Measurements from ENCODE around the gene SLC26A9.
"Not testable (repeated sequence)": the region's sequence is repeated elsewhere in the genome, so short reads cannot be mapped to it uniquely, and the experiment has no call there.

Gene SLC26A9

DNA sequence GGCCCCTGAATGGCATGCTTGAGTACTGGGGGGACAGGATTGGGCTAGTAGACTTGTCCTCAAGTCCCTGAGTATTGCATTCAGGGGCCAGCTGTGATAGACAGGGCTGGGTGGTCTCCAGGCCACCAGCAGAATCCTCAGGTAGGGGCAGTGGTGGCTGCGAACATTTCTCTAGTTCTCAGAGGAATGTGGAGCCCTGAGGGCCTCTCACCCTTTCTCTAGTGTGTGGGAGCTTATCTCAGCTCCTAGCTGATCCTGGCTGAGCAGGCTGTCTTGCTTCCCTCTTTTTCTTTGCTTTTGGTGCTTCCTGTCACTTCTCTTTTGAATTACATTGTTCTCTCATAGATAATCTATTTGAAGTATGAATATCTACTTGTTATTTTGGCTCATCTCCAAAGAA, 63.3 kb downstream of the SLC26A9 start:
- DNase-seq (ENCODE audit: low read depth in 1 of 2, low spot score in 1 of 2): no peak
- TF ChIP-seq JUND (IDR thresholded peaks at IDR 0.05; ENCODE audit: low read depth): no peak
- in situ Hi-C loops (cut with HindIII; ENCODE audit: low pct_unique_long_range_greater_than_20kb, low sequenced_read_pairs): no loop called here

DNA sequence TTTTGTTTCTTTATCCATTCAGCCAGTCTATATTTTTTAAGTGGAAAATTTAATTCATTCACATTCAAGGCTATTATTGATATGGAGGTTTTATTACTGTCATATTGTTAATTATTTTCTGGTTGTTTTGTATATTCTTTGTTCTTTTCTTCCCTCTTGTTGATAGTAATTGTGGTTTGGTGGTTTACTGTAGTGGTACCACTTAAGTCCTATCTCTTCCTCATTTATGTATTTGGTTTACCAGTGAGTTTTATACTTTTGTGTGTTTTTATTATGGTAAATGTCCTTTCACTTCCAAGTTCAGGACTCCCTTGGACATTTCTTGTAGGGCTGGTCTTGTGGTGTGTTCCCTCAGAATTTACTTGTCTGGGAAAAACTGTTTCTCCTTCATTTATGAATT, 65.2 kb downstream of the SLC26A9 start:
- no peak for TF ChIP-seq JUND (IDR thresholded peaks at IDR 0.05; ENCODE audit: low read depth)
- no peak for DNase-seq (ENCODE audit: low read depth in 1 of 2, low spot score in 1 of 2)
- in situ Hi-C loops (cut with HindIII; ENCODE audit: low pct_unique_long_range_greater_than_20kb, low sequenced_read_pairs): no loop called here

DNA sequence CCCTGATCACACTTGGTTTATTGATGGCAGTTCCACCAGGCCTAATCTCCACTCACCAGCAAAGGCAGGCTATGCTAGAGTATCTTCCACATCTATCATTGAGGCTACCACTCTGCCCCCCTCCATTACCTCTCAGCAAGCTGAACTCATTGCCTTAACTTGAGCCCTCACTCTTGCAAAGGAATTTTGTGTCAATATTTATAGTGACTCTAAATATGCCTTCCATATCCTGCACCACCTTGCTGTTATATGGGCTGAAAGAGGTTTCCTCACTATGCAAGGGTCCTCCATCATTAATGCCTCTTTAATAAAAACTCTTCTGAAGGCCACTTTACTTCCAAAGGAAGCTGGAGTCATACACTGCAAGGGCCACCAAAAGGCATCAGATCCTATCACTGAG, 70.1 kb downstream of the SLC26A9 start:
- in situ Hi-C loops (cut with HindIII; ENCODE audit: low pct_unique_long_range_greater_than_20kb, low sequenced_read_pairs); DNase-seq (ENCODE audit: low read depth in 1 of 2, low spot score in 1 of 2): not testable (repeated sequence)

DNA sequence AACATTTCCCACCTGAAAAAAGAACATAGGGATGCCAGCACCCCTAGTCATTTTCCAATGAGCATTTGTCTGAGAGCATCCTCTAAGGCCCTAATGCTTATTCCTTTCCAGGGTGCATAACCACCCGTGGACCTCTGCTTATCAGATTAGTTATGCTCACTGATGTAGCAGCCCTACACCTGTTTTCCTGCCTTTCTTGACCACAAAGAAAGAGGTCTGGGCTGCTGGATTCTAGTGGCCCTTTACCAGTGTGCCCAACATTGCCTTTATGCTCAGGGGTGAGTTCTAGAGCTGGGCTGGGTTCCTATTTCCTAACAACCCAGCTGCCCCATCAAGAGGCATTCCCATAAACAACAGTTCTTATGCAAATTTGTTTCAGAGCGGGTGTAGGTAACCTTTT, 73.0 kb downstream of the SLC26A9 start:
- TF ChIP-seq JUND (IDR thresholded peaks at IDR 0.05; ENCODE audit: low read depth): no peak
- no peak for DNase-seq (ENCODE audit: low read depth in 1 of 2, low spot score in 1 of 2)
- in situ Hi-C loops (cut with HindIII; ENCODE audit: low pct_unique_long_range_greater_than_20kb, low sequenced_read_pairs): no loop called here
